Smooth muscle cell (in vitro differentiated cells): Measurements from ENCODE around the gene ZBTB20. TPM values are rescaled to one million over a fixed set of nuclear protein-coding genes. Genes with fewer than 3 reads are reported as not detected.

Source experiments
- DNase-seq: peaks from one replicate; lab custom pipeline; 2025; ENCODE audit not compliant: unreplicated experiment; lab: John Stamatoyannopoulos, UW
- H2AFZ ChIP-seq: fragments of 200-600 bp; sonication (generic); 2 replicates; pipeline ENCODE4 v1.6.0; 2016; ENCODE audit warnings: antibody characterized with exemption, low read depth, mild to moderate bottlenecking
- H3F3A ChIP-seq: fragments of 200-600 bp; sonication (generic); 2 replicates; pipeline ENCODE4 v1.6.0; 2017; ENCODE audit warnings: antibody characterized with exemption, low read depth
- H3K27ac ChIP-seq: fragments of 200-600 bp; sonication (generic); 2 replicates; pipeline ENCODE4 v1.5.1; 2016; ENCODE audit warnings: low read depth, mild to moderate bottlenecking
- H3K27me3 ChIP-seq: fragments of 200-600 bp; sonication (generic); 2 replicates; pipeline ENCODE4 v1.6.1; 2016; ENCODE audit warnings: low read depth, mild to moderate bottlenecking
- H3K36me3 ChIP-seq: fragments of 200-600 bp; sonication (generic); 2 replicates; pipeline ENCODE4 v1.5.1; 2016; ENCODE audit warnings: low read depth
- H3K4me1 ChIP-seq: fragments of 200-600 bp; sonication (generic); 2 replicates; pipeline ENCODE4 v1.5.1; 2016; ENCODE audit warnings: low read depth
- H3K4me2 ChIP-seq: fragments of 200-600 bp; sonication (generic); 2 replicates; pipeline ENCODE4 v1.6.0; 2016; ENCODE audit warnings: mild to moderate bottlenecking
- H3K4me3 ChIP-seq: fragments of 200-600 bp; sonication (generic); 2 replicates; pipeline ENCODE4 v1.5.1; 2016; ENCODE audit warnings: mild to moderate bottlenecking
- H3K79me2 ChIP-seq: fragments of 200-600 bp; sonication (generic); 2 replicates; pipeline ENCODE4 v1.6.0; 2016; ENCODE audit warnings: low read depth, mild to moderate bottlenecking
- H3K9ac ChIP-seq: fragments of 200-600 bp; sonication (generic); 2 replicates; pipeline ENCODE4 v1.6.0; 2016; ENCODE audit warnings: low read depth
- H3K9me3 ChIP-seq: fragments of 200-600 bp; sonication (generic); replicated peaks from 2 replicates; pipeline ENCODE4 v1.5.1; 2016; ENCODE audit warnings: low read depth
- H4K20me1 ChIP-seq: fragments of 200-600 bp; sonication (generic); 2 replicates; pipeline ENCODE4 v1.6.0; 2016; ENCODE audit warnings: low read depth
- WGBS: methylation state at CpG from one replicate; pipeline ENCODE4 v1.1.7; 2016; ENCODE audit warnings: low lambda C conversion rate; 5-methylcytosine and 5-hydroxymethylcytosine counted together
- polyA plus RNA-seq: library from polyadenylated mRNA; unstranded; fragments of >200 nt; fragmentation: Nextera tagmentation; extraction: Ambion mirVana; gene quantifications from 2 replicates; pipeline ENCODE4 v1.2.1, GENCODE V29; 2016
- total RNA-seq: library from RNA; depleted of rRNA; stranded (reverse); fragments of >200 nt; gene quantifications from 2 replicates; pipeline ENCODE4 v1.2.3, GENCODE V29; 2014
- TF ChIP-seq, protein P1 (sequence below): fragments of 200-600 bp; sonication (generic); IDR thresholded peaks from 2 replicates; pipeline ENCODE4 v1.5.1; 2017; ENCODE audit warnings: borderline replicate concordance, mild to moderate bottlenecking, antibody characterized with exemption; ENCODE audit not compliant: insufficient read depth, poor library complexity, severe bottlenecking

Gene ZBTB20
- total and polyA plus RNA-seq, 2 experiments from 2014 or later = 4.9 to 6.8 TPM

DNA sequence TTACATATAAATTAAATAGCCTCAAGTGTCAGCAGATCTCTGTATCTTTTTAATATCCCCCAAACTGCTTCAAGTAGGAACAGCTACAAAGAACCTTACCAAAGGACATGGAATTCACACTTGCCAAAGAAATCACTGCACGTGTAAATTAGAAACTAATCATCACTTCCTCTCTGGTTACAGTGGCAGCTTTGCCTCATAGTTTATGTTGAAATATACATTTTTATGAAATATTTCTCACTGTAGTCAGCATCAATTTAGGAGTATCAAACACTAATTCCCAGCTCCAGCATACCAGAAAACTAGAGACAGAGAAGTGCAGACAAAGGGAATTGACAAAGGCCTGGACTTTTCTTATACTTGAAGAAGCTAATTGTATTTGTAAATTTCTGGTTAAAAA is 592.4 kb downstream of the ZBTB20 start:
- H3K4me3 ChIP-seq = no peak overlapping the region
- no peaks in the 10 kb centered on the region for H3K4me1 ChIP-seq
- H4K20me1 ChIP-seq = no peaks in the 10 kb centered on the region
- H3K36me3 ChIP-seq = no peaks in the 10 kb centered on the region
- H3K9ac ChIP-seq = no peak overlapping the region
- no peaks in the 10 kb centered on the region for H3K27me3 ChIP-seq
- H3K79me2 ChIP-seq = no peaks in the 10 kb centered on the region
- H3K9me3 ChIP-seq = no peaks in the 10 kb centered on the region
- H3K27ac ChIP-seq = no peak overlapping the region
- H3F3A ChIP-seq = no peaks in the 10 kb centered on the region
- no peak overlapping the region for H3K4me2 ChIP-seq
- 91% methylated on average over 1 of the region's 1 CpG for WGBS
- no peak for DNase-seq
- TF ChIP-seq, protein P1, sequence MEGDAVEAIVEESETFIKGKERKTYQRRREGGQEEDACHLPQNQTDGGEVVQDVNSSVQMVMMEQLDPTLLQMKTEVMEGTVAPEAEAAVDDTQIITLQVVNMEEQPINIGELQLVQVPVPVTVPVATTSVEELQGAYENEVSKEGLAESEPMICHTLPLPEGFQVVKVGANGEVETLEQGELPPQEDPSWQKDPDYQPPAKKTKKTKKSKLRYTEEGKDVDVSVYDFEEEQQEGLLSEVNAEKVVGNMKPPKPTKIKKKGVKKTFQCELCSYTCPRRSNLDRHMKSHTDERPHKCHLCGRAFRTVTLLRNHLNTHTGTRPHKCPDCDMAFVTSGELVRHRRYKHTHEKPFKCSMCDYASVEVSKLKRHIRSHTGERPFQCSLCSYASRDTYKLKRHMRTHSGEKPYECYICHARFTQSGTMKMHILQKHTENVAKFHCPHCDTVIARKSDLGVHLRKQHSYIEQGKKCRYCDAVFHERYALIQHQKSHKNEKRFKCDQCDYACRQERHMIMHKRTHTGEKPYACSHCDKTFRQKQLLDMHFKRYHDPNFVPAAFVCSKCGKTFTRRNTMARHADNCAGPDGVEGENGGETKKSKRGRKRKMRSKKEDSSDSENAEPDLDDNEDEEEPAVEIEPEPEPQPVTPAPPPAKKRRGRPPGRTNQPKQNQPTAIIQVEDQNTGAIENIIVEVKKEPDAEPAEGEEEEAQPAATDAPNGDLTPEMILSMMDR = no peak
- no peak overlapping the region for H2AFZ ChIP-seq

GRCh38 chr3:114553949-114554593 is 593.0 kb downstream of the ZBTB20 start:
- H3K9ac ChIP-seq = no peak overlapping the region
- no peak overlapping the region for H3K4me2 ChIP-seq
- no peaks in the 10 kb centered on the region for H3F3A ChIP-seq
- DNase-seq = no peak
- no peaks in the 10 kb centered on the region for H4K20me1 ChIP-seq
- no peak overlapping the region for H3K27ac ChIP-seq
- H3K27me3 ChIP-seq = no peaks in the 10 kb centered on the region
- H3K79me2 ChIP-seq = no peaks in the 10 kb centered on the region
- TF ChIP-seq, protein P1 = no peak
- no peak overlapping the region for H2AFZ ChIP-seq
- H3K4me3 ChIP-seq = no peak overlapping the region
- no peaks in the 10 kb centered on the region for H3K9me3 ChIP-seq
- H3K36me3 ChIP-seq = no peaks in the 10 kb centered on the region
- no peaks in the 10 kb centered on the region for H3K4me1 ChIP-seq
- WGBS = 67% methylated on average over 3 of the region's 3 CpGs

- Histone ChIP-seq H3K9me3 (no peaks in the 10 kb centered on the region), H3K4me3 (no peak overlapping the region), H3K36me3 (no peaks in the 10 kb centered on the region), H3K27me3 (no peaks in the 10 kb centered on the region), H3K79me2 (no peaks in the 10 kb centered on the region), H3K9ac (peak overlapping the region; percentile 76), H3F3A (no peaks in the 10 kb centered on the region), H4K20me1 (no peaks in the 10 kb centered on the region), H2AFZ (no peak overlapping the region), H3K4me2 (peak overlapping the region; percentile 5), H3K4me1 (no peaks in the 10 kb centered on the region), H3K27ac (peak overlapping the region; percentile 92)
- DNase-seq = no peak
- WGBS = 86% methylated on average over 1 of the region's 1 CpG
- TF ChIP-seq, protein P1 = no peak
These were observed 594.6 kb downstream of the ZBTB20 start for GRCh38 chr3:114552527-114552812.

GRCh38 chr3:114551770-114552526 is 595.1 kb downstream of the ZBTB20 start:
- peak overlapping the region; percentile 5 for H3K4me2 ChIP-seq
- no peaks in the 10 kb centered on the region for H3F3A ChIP-seq
- no peaks in the 10 kb centered on the region for H3K36me3 ChIP-seq
- H3K4me1 ChIP-seq = no peaks in the 10 kb centered on the region
- H3K79me2 ChIP-seq = no peaks in the 10 kb centered on the region
- peak overlapping the region; percentile 92 for H3K27ac ChIP-seq
- TF ChIP-seq, protein P1 = no peak
- peak overlapping the region; percentile 76 for H3K9ac ChIP-seq
- H2AFZ ChIP-seq = no peak overlapping the region
- H3K27me3 ChIP-seq = no peaks in the 10 kb centered on the region
- 65% methylated on average over 4 of the region's 4 CpGs for WGBS
- no peak overlapping the region for H3K4me3 ChIP-seq
- no peaks in the 10 kb centered on the region for H4K20me1 ChIP-seq
- no peak for DNase-seq
- no peaks in the 10 kb centered on the region for H3K9me3 ChIP-seq
